ENCODE measurements around the gene TSC22D1.

DNA sequence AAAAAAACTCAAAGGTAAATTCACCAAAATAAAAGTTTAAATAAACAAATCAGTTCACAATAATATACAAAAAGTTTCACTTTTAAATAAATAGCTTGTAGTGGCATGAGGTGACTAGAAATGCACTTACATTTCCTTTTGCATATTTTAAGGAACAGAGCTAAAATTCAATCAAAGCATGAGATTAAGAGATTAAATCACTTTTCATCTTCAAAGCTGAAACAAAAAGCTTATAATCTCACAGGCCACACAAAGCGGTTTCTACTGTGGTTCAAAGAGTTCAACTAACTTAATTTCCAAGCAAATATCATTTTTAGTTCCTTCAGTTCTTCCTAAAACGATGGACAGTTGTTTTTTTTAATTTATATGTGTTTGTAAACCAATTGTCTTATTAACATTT, 38.9 kb downstream of the TSC22D1 start:
- TF ChIP-seq CTCF (IDR thresholded peaks at IDR 0.05) (no peak), POLR2A (IDR thresholded peaks at IDR 0.05) (no peak)
